ENCODE data around the gene CYB5A.

The CYB5A gene

DNA sequence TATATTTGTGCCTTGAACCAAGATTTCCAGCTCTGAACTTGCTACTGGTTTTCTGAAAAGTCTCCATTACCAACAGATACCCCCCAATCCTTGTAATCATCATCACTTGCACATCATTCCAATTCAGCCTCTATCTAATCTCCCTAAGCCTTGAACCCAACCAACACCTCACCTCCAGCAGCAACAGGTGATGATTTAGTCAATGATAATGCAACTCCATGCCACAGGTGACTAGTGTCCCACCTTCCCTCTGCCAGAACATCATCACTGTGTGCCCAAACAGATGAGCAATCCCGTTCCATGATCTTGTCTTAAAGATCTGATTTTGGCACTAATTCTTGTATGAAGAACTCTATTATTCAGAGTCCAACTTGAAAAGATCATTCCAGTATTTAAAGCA, 75.9 kb downstream of the CYB5A start:
- DNase-seq, result no peak

DNA sequence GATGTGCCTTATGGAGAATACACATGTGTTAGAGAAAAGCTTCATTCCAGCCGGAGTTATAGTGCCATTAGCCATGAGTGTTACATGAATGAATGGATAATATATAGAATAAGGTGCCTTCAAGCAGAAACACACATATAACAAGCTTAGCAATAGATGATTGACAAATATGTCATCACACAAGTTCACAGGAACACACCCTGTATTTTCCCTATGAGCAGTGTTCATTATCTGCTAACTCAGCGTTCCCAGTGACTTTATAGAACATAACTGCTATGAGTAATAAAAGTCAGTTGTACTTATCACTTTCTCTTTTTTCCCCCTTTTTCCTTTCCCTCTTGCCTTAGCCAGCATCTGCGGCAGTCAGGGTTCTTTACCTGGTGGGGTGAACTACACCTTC, 78.3 kb downstream of the CYB5A start:
- DNase-seq, result no peak

DNA sequence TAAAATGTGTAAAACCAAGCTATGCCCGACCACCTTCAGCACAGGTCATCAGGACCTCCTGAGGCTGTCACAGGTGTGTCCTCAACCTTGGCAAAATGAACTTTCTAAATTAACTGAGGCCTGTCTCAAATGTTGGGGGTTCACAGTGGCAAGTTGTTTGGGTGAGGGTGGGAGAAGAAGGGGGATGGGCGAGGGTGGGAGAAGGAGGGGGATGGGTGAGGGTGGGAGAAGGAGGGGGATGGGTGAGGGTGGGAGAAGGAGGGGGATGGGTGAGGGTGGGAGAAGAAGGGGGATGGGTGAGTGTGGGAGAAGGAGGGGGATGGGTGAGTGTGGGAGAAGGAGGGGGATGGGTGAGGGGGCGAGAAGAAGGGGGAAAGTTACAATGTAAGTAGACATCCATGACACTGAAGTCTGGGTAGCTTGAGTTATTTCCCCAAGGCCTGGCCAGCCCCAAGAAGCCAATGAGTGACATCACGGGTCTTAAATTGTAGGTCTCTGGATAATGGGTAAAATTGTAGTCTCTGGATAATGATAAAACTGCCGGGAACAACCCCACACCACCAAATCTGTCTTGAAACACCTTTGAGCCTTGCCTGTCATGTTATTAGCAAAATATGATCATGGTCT, 87.1 kb downstream of the CYB5A start:
- DNase-seq, result no peak

DNA sequence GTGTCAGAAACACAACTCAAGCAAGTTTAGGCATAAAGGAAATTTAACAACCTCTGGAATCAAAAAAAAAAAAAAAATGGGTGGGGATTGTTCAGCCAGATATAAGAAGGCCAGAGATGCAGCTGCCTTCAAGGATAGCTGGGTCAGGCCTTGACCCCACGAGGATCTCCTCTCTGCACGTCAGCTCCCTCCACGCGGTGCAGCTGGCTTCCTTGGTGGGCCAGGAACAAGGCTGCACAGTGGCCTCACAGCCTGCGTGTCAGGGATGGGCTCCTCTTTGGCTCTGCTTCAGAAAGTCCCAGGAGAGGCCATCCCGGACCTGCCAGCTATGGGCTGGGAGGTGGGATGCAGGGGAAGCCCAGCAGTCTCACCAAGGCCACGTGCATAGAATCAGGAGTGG, 88.0 kb downstream of the CYB5A start:
- DNase-seq, result no peak
